Measurements from ENCODE around the gene CIB2.

Gene CIB2

GRCh38 chr15:78120523-78120922 is 10.7 kb downstream of the CIB2 start:
- no peak for TF ChIP-seq CTCF (IDR thresholded peaks at IDR 0.05; ENCODE audit: low read depth, low read length)
- H3K4me3 ChIP-seq (ENCODE audit: low read depth, low read length): no peak overlapping the region

- H3K4me3 ChIP-seq (ENCODE audit: low read depth, low read length): no peak overlapping the region
- TF ChIP-seq CTCF (IDR thresholded peaks at IDR 0.05; ENCODE audit: low read depth, low read length): no peak
Measured at GRCh38 chr15:78112551-78112950, 18.7 kb downstream of the CIB2 start.

GRCh38 chr15:78111788-78112187 is 19.5 kb downstream of the CIB2 start:
- TF ChIP-seq CTCF (IDR thresholded peaks at IDR 0.05; ENCODE audit: low read depth, low read length): no peak
- no peak overlapping the region for H3K4me3 ChIP-seq (ENCODE audit: low read depth, low read length)

GRCh38 chr15:78110916-78111475 is 20.2 kb downstream of the CIB2 start:
- TF ChIP-seq CTCF (IDR thresholded peaks at IDR 0.05; ENCODE audit: low read depth, low read length): no peak
- H3K4me3 ChIP-seq (ENCODE audit: low read depth, low read length): no peak overlapping the region

GRCh38 chr15:78110096-78110495 is 21.1 kb downstream of the CIB2 start:
- no peak overlapping the region for H3K4me3 ChIP-seq (ENCODE audit: low read depth, low read length)
- no peak for TF ChIP-seq CTCF (IDR thresholded peaks at IDR 0.05; ENCODE audit: low read depth, low read length)

- no peak for TF ChIP-seq CTCF (IDR thresholded peaks at IDR 0.05; ENCODE audit: low read depth, low read length)
- no peak overlapping the region for H3K4me3 ChIP-seq (ENCODE audit: low read depth, low read length)
Measured at GRCh38 chr15:78109156-78109555, 22.1 kb downstream of the CIB2 start.

GRCh38 chr15:78108300-78109084 is 22.8 kb downstream of the CIB2 start:
- peak; percentile 95 for TF ChIP-seq CTCF (IDR thresholded peaks at IDR 0.05; ENCODE audit: low read depth, low read length)
- no peak overlapping the region for H3K4me3 ChIP-seq (ENCODE audit: low read depth, low read length)
